ENCODE data around the gene HNRNPA1L2. TPM values are rescaled to one million over a fixed set of nuclear protein-coding genes. Genes with fewer than 3 reads are reported as not detected.
A peak's percentile ranks its signal among the peaks of the same experiment; 100 is the strongest.
"Not testable (repeated sequence)": the region's sequence is repeated elsewhere in the genome, so short reads cannot be mapped to it uniquely, and the experiment has no call there.

HNRNPA1L2 gene
- total RNA-seq, 2 experiments from 2014 or later: 6.2 to 6.7 TPM

GRCh38 chr13:52609013-52609606 lies 33.1 kb upstream of the HNRNPA1L2 start:
- H3K4me3 Mint-ChIP-seq; H3K36me3 Mint-ChIP-seq (ENCODE audit: low read depth); H3K4me1 Mint-ChIP-seq (ENCODE audit: low read depth); H3K27ac Mint-ChIP-seq; H3K27me3 Mint-ChIP-seq (ENCODE audit: low read depth); H3K9me3 Mint-ChIP-seq: not testable (repeated sequence)
- DNase-seq: peak; percentile 18
- intact Hi-C loops (cut with micrococcal nuclease): loop anchor here (1.0 to 10.0 kb wide), 2 partner anchors 200 to 546 kb away; no protein-coding TSS in a partner anchor
- CTCF ChIA-PET: interaction anchor here (0.6 to 1.2 kb wide), 3 partner anchors 17 to 200 kb away, joined by 3 to 7 read pairs (median 6); no protein-coding TSS in a partner anchor

- H3K9me3 Mint-ChIP-seq; H3K4me3 Mint-ChIP-seq; intact Hi-C loops (cut with micrococcal nuclease); H3K36me3 Mint-ChIP-seq (ENCODE audit: low read depth); H3K4me1 Mint-ChIP-seq (ENCODE audit: low read depth); H3K27ac Mint-ChIP-seq; DNase-seq; H3K27me3 Mint-ChIP-seq (ENCODE audit: low read depth): not testable (repeated sequence)
- CTCF ChIA-PET: interaction anchor here (1.4 kb wide), 1 partner anchor 199 kb away, joined by 4 read pairs; no protein-coding TSS in a partner anchor
Observed at GRCh38 chr13:52610158-52610557, 32.1 kb upstream of the HNRNPA1L2 start.

GRCh38 chr13:52615134-52615801 lies 27.0 kb upstream of the HNRNPA1L2 start:
- Mint-ChIP-seq H3K27ac (no peak overlapping the region), H3K27me3 (ENCODE audit: low read depth) (no peaks in the 10 kb centered on the region), H3K9me3 (no peaks in the 10 kb centered on the region), H3K36me3 (ENCODE audit: low read depth) (no peaks in the 10 kb centered on the region), H3K4me1 (ENCODE audit: low read depth) (peaks cover 19% of the 10 kb centered on the region), H3K4me3 (no peak overlapping the region)
- intact Hi-C loops (cut with micrococcal nuclease): loop anchor here (5.0 kb wide), 2 partner anchors 232 to 423 kb away; partner anchors contain the start of gene PCDH8
- CTCF ChIA-PET: interaction anchor here (1.2 to 2.8 kb wide), 2 partner anchors 37 to 231 kb away, joined by 3 to 15 read pairs; partner anchors contain the start of gene SUGT1
- DNase-seq: no peak

GRCh38 chr13:52615812-52616211 lies 26.4 kb upstream of the HNRNPA1L2 start:
- intact Hi-C loops (cut with micrococcal nuclease): loop anchor here (2.0 to 5.0 kb wide), 3 partner anchors 79 to 424 kb away; partner anchors contain the start of gene PCDH8
- Mint-ChIP-seq H3K27ac (peak overlapping the region; percentile 37), H3K9me3 (no peaks in the 10 kb centered on the region), H3K4me1 (ENCODE audit: low read depth) (peaks cover 22% of the 10 kb centered on the region), H3K4me3 (peak overlapping the region; percentile 100), H3K27me3 (ENCODE audit: low read depth) (no peaks in the 10 kb centered on the region), H3K36me3 (ENCODE audit: low read depth) (no peaks in the 10 kb centered on the region)
- CTCF ChIA-PET: interaction anchor here (0.8 to 2.8 kb wide), 3 partner anchors 37 to 572 kb away, joined by 3 to 15 read pairs (median 4); partner anchors contain the start of gene SUGT1
- peak; percentile 24 for DNase-seq

GRCh38 chr13:52617070-52618060 lies 24.9 kb upstream of the HNRNPA1L2 start:
- Mint-ChIP-seq H3K4me1 (ENCODE audit: low read depth) (peaks cover 27% of the 10 kb centered on the region), H3K4me3 (peak overlapping the region; percentile 100), H3K36me3 (ENCODE audit: low read depth) (no peaks in the 10 kb centered on the region), H3K27me3 (ENCODE audit: low read depth) (no peaks in the 10 kb centered on the region), H3K27ac (peak overlapping the region; percentile 93), H3K9me3 (no peaks in the 10 kb centered on the region)
- CTCF ChIA-PET: interaction anchor here (0.6 to 2.8 kb wide), 6 partner anchors 9 to 169 kb away, joined by 3 to 15 read pairs (median 3); partner anchors contain the start of genes SUGT1 and VPS36
- peak; percentile 90 for DNase-seq
- intact Hi-C loops (cut with micrococcal nuclease): loop anchor here (1.0 to 5.0 kb wide), 7 partner anchors 18 to 605 kb away; partner anchors contain the start of genes ALG11, CKAP2, PCDH8 and SUGT1

- H3K27me3 Mint-ChIP-seq (ENCODE audit: low read depth); DNase-seq; CTCF ChIA-PET; H3K36me3 Mint-ChIP-seq (ENCODE audit: low read depth); H3K9me3 Mint-ChIP-seq; H3K27ac Mint-ChIP-seq; intact Hi-C loops (cut with micrococcal nuclease); H3K4me3 Mint-ChIP-seq; H3K4me1 Mint-ChIP-seq (ENCODE audit: low read depth): not testable (repeated sequence)
Observed at GRCh38 chr13:52631083-52631690, 11.0 kb upstream of the HNRNPA1L2 start.

- intact Hi-C loops (cut with micrococcal nuclease): no loop called here
- no peaks in the 10 kb centered on the region for H3K9me3 Mint-ChIP-seq
- no peak for DNase-seq
- CTCF ChIA-PET: interaction anchor here (0.6 to 1.2 kb wide), 3 partner anchors 10 to 65 kb away, joined by 3 to 6 read pairs (median 5); partner anchors contain the start of gene SUGT1
- no peaks in the 10 kb centered on the region for H3K4me1 Mint-ChIP-seq (ENCODE audit: low read depth)
- H3K4me3 Mint-ChIP-seq: no peak overlapping the region
- no peaks in the 10 kb centered on the region for H3K27me3 Mint-ChIP-seq (ENCODE audit: low read depth)
- H3K27ac Mint-ChIP-seq: peak overlapping the region; percentile 28
- H3K36me3 Mint-ChIP-seq (ENCODE audit: low read depth): peaks cover 30% of the 10 kb centered on the region
Observed at GRCh38 chr13:52638666-52639328, 3.4 kb upstream of the HNRNPA1L2 start.

GRCh38 chr13:52644108-52644507 lies 1.9 kb downstream of the HNRNPA1L2 start:
- DNase-seq: no peak
- CTCF ChIA-PET: interaction anchor here (0.6 kb wide), 1 partner anchor 9 kb away, joined by 3 read pairs; no protein-coding TSS in a partner anchor
- no peaks in the 10 kb centered on the region for H3K27me3 Mint-ChIP-seq (ENCODE audit: low read depth)
- H3K36me3 Mint-ChIP-seq (ENCODE audit: low read depth): peaks cover 29% of the 10 kb centered on the region
- no peak overlapping the region for H3K4me3 Mint-ChIP-seq
- intact Hi-C loops (cut with micrococcal nuclease): no loop called here
- H3K27ac Mint-ChIP-seq: no peak overlapping the region
- H3K4me1 Mint-ChIP-seq (ENCODE audit: low read depth): no peaks in the 10 kb centered on the region
- H3K9me3 Mint-ChIP-seq: no peaks in the 10 kb centered on the region

- CTCF ChIA-PET: interaction anchor here (1.2 kb wide), 1 partner anchor 30 kb away, joined by 3 read pairs; no protein-coding TSS in a partner anchor
- H3K36me3 Mint-ChIP-seq (ENCODE audit: low read depth): peaks cover 20% of the 10 kb centered on the region
- no peaks in the 10 kb centered on the region for H3K9me3 Mint-ChIP-seq
- DNase-seq: no peak
- H3K4me1 Mint-ChIP-seq (ENCODE audit: low read depth): peaks cover 7% of the 10 kb centered on the region
- H3K27ac Mint-ChIP-seq: no peak overlapping the region
- intact Hi-C loops (cut with micrococcal nuclease): no loop called here
- no peak overlapping the region for H3K4me3 Mint-ChIP-seq
- H3K27me3 Mint-ChIP-seq (ENCODE audit: low read depth): no peaks in the 10 kb centered on the region
Observed at GRCh38 chr13:52646967-52647366, 4.7 kb downstream of the HNRNPA1L2 start.

- CTCF ChIA-PET: no interaction called here
- Mint-ChIP-seq H3K4me3 (no peak overlapping the region), H3K27me3 (ENCODE audit: low read depth) (no peaks in the 10 kb centered on the region), H3K27ac (no peak overlapping the region), H3K36me3 (ENCODE audit: low read depth) (peaks cover 14% of the 10 kb centered on the region), H3K9me3 (no peaks in the 10 kb centered on the region), H3K4me1 (ENCODE audit: low read depth) (peaks cover 14% of the 10 kb centered on the region)
- intact Hi-C loops (cut with micrococcal nuclease): loop anchor here (5.0 kb wide), 1 partner anchor 638 kb away; the partner anchor contains the start of genes ALG11 and ATP7B
- no peak for DNase-seq
Observed at GRCh38 chr13:52650731-52651130, 8.5 kb downstream of the HNRNPA1L2 start.

GRCh38 chr13:52651897-52652195 lies 9.6 kb downstream of the HNRNPA1L2 start:
- no peak overlapping the region for H3K4me3 Mint-ChIP-seq
- peaks cover 14% of the 10 kb centered on the region for H3K36me3 Mint-ChIP-seq (ENCODE audit: low read depth)
- H3K4me1 Mint-ChIP-seq (ENCODE audit: low read depth): peaks cover 14% of the 10 kb centered on the region

More at GRCh38 chr13:52651897-52652195, 9.6 kb downstream of the HNRNPA1L2 start:
- no peak overlapping the region for H3K27ac Mint-ChIP-seq
- CTCF ChIA-PET: interaction anchor here (1.0 to 2.5 kb wide), 6 partner anchors 14 to 201 kb away, joined by 3 to 15 read pairs (median 4); no protein-coding TSS in a partner anchor
- H3K27me3 Mint-ChIP-seq (ENCODE audit: low read depth): no peaks in the 10 kb centered on the region
- no peaks in the 10 kb centered on the region for H3K9me3 Mint-ChIP-seq
- DNase-seq: no peak
- intact Hi-C loops (cut with micrococcal nuclease): loop anchor here (1.0 to 5.0 kb wide), 9 partner anchors 35 to 1199 kb away; partner anchors contain the start of genes ALG11, ATP7B, CKAP2 and INTS6
